GM21576 (cell line): ENCODE data around the gene MAN2A1.
"Not testable (repeated sequence)": the region's sequence is repeated elsewhere in the genome, so short reads cannot be mapped to it uniquely, and the experiment has no call there.

Experiments
- ATAC-seq: cut with Tn5 transposase; IDR thresholded peaks from one replicate; pipeline ENCODE4 v1.9.1; 2021; ENCODE audit warnings: mild to moderate bottlenecking, moderate library complexity; ENCODE audit not compliant: unreplicated experiment

Gene MAN2A1

DNA sequence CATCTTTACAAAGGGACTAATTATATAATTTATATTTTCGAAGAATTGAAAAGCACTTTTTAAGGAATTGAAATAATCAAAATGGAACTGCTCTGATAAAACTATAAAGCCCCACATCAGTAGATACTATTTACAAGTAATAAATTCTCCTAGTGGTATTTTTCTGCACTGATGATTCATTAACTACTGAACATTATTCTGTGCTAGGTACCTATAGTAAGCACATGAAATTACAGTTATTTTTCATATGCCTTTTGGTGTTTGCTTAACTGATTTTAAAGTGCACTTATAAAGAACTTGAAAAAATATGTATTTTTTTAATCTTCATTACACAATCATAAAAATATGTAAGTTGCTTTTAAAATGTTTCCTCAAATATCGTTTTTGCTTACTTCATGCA, 123.0 kb downstream of the MAN2A1 start:
- no peak for ATAC-seq

- ATAC-seq: no peak
Measured at GRCh38 chr5:109816732-109817131, 127.0 kb downstream of the MAN2A1 start.

DNA sequence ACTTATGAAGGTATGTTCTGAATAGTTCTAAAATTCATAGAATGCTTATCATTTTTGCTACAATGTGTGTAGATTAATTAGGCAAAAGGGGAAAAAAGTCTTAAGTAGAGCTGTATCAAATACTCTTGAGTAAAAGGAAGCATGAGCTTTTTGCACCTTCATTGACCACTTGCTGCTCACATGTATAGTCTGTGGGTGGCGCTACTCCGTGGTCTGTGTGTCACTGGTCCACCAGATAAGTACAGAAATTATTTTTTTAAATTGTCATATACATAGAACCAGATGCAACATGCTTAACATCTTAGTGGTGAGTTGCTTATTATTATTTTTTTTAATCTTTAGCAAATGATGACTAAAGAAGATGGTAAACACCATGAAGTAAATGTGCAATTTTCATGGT, 130.2 kb downstream of the MAN2A1 start:
- ATAC-seq: no peak

DNA sequence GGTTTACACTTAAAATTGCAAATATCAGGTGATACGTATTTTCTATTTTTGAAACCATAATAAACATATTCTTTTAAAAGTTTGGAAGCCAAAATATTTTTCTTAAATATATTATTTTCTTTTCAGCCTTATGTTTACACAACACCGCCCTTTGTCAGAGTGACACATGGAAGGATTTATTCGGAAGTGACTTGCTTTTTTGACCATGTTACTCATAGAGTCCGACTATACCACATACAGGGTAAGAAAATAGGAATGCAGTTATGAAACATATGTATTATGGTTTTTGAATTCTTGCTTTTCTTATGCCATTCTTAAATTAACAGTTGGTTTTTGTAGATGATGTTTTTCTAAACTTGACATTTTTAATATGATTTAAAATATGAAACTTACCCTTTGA, 133.9 kb downstream of the MAN2A1 start:
- ATAC-seq: no peak

DNA sequence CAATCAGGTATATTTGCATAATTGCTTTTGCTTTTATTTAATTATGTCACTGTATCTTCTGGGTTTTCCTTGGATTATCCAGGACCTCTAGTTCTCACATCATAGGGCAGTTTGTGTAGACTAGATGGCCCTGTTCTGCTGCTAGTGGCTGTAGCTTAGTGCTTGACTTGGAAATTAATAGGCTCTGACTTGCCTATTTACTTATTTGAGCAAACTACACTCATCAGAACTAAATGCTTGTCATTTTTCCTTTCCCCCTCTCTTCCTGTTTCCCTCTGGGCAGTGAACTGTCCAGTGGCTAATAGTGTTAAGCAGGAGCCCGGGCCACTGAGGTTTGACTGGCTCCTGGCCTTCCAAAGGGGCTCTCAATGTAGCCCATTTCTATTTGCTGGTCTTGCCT, 135.7 kb downstream of the MAN2A1 start:
- ATAC-seq: no peak

DNA sequence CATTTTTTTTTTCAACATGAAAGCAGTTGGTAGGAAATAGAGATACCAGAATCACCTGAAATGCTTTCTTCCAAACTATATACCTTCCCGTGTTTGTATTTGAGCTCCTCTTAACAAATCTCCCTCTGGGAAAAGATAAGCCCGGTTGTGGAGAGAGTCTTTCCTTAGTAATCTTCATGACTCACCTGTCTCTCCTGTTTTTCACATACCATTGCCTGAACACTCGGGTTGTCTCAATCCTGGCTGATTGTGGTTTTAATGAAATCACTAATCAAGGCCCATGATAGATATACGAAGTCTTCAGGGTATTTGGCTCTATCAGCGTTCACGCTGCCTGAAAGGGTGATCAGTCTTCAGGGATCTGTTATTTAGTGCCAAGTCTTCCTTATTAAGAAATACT, 136.7 kb downstream of the MAN2A1 start:
- ATAC-seq: no peak

- no peak for ATAC-seq
Measured at GRCh38 chr5:109829331-109829730, 139.6 kb downstream of the MAN2A1 start.

DNA sequence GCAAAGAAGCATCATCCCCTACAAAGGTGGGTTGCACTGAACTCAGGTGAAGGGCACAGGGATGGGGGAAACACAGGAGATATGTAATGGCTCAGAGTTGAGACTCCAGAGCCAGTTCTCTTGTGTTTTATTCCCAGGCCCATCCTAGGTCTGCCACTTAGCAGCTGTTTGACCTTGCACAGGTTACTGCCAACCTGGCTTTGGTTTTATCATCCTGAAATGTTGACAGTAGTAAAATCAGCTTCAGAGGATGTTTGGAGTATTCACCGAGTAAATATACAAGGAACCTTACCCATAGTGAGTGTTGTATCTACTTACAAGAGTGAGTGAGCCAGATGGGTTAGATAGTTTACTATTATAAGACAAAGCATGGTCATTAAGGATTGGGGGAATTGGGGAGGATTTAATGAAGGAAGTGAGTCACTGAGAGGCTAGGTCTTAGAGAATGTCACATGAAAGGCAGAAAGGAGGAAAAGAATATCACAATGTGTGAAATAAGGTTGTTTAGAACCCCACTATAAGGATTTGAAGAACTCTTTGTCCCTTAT, 141.3 kb downstream of the MAN2A1 start:
- ATAC-seq: no peak

- not testable (repeated sequence) for ATAC-seq
Measured at GRCh38 chr5:109832207-109833188, 142.8 kb downstream of the MAN2A1 start.

DNA sequence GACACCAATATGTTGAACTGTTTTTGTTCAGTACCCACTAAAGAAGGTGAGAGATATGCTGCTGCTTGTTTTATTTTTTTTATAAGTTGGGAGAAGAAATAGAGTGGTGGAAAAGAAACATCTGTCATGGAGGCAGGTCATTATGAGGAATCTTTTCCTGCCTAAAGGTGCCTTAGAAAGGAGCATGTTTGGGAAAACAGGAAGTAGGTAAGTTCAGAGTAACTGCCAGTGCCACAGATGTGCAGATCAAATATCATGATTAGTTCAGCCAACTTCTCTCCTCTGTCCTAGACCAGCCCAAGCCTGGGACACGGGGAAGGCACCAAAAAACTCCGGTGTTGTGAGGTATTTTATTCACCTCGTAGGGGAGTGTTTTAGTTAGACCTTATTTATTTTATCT, 144.2 kb downstream of the MAN2A1 start:
- ATAC-seq: no peak

- no peak for ATAC-seq
Measured at GRCh38 chr5:109836280-109836679, 146.6 kb downstream of the MAN2A1 start.

GRCh38 chr5:109837231-109837861, 147.6 kb downstream of the MAN2A1 start:
- ATAC-seq: no peak

GRCh38 chr5:109838157-109838556, 148.4 kb downstream of the MAN2A1 start:
- ATAC-seq: no peak

- ATAC-seq: no peak
Measured at GRCh38 chr5:109844148-109844547, 154.4 kb downstream of the MAN2A1 start.

GRCh38 chr5:109844695-109845094, 155.0 kb downstream of the MAN2A1 start:
- ATAC-seq: no peak

DNA sequence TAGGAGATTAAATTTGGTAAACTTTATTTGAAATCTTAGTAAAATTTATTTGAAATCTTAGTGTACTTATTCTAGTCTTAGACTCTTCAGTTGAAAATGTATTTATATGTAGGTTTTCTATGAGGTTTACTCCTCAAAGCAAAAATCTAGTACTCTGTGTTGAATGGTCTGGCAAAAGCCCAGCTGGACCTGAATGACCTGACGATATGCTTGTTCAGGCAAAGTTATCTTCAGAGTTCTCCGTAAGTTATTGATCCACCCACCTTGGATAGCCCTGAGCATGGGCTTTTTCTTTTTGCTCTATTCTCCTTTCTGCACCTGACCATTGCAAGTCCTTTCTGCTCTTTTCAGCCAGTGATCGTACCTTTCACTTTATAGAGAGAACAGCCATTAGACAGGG, 158.4 kb downstream of the MAN2A1 start:
- ATAC-seq: no peak

DNA sequence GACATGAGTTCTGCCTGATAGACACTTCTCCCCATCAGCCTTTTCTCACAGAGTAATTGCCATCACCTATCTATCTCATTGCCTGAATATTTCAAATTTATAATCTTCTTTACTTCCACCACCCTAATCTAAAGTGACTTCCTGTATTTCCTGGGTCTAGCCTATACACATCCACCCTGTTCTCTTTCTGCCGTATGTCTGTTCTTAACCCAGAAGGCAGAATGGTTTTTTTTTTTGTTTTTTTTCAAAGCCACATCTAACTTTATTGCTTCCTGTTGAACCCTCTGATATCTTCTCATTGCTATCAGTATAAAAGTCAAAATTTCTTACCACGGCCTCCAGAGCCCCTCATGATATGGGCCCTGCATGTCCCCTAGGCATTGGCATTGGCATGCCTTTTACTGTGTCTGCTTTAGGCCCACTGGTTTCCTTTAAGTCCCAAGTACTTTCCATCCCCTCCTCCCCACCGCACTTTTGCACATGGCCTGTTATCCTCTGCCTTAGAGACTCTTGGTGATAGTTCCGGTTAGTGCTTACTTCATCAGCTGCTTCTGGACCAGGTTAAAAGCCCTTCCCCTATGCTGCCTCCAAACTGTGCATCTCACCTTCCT, 159.9 kb downstream of the MAN2A1 start:
- ATAC-seq: no peak

- ATAC-seq: no peak
Measured at GRCh38 chr5:109852371-109853155, 162.8 kb downstream of the MAN2A1 start.

DNA sequence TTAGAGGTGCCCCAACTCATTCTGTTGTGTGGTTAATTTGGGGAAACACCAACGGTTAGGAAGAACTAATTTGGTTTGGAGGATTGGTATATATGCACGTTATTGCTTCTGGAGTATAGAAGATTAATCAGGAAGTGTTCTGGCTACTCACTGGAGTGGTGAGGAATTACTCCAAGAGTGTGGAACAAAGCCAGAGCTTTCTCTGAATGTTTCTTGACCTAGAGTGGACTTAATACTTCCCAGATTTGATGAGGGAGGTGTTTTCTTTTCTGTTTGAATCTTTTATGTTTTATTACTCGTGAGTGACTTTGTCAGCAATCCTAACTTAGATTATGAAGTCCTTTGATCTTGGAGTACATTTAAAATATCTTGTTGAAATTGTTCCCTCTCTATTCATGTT, 163.7 kb downstream of the MAN2A1 start:
- no peak for ATAC-seq

DNA sequence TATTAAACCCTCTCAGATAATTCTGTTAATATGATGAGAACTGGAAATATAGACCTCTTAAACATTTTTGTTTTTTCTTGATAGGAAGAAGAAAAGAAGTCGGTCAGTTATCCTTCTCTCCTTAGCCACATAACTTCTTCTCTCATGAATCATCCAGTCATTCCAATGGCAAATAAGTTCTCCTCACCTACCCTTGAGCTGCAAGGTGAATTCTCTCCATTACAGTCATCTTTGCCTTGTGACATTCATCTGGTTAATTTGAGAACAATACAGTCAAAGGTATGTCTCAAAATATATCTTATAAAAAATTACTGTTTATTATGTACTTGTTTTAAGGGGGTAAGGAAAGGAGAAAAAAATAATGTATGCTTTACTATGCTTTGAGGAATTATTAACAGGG, 165.3 kb downstream of the MAN2A1 start:
- no peak for ATAC-seq
